ENCODE results near the gene CDK5R1. TPM values are rescaled to one million over a fixed set of nuclear protein-coding genes. Genes with fewer than 3 reads are reported as not detected.
"Not testable (repeated sequence)": the region's sequence is repeated elsewhere in the genome, so short reads cannot be mapped to it uniquely, and the experiment has no call there.

CDK5R1 gene
- polyA plus RNA-seq, 1 experiment: 0.26 TPM

GRCh38 chr17:32523827-32524552 lies 37.2 kb downstream of the CDK5R1 start:
- H3K4me3 ChIP-seq (ENCODE audit: low read depth, low read length): no peak overlapping the region
- TF ChIP-seq, protein P1, sequence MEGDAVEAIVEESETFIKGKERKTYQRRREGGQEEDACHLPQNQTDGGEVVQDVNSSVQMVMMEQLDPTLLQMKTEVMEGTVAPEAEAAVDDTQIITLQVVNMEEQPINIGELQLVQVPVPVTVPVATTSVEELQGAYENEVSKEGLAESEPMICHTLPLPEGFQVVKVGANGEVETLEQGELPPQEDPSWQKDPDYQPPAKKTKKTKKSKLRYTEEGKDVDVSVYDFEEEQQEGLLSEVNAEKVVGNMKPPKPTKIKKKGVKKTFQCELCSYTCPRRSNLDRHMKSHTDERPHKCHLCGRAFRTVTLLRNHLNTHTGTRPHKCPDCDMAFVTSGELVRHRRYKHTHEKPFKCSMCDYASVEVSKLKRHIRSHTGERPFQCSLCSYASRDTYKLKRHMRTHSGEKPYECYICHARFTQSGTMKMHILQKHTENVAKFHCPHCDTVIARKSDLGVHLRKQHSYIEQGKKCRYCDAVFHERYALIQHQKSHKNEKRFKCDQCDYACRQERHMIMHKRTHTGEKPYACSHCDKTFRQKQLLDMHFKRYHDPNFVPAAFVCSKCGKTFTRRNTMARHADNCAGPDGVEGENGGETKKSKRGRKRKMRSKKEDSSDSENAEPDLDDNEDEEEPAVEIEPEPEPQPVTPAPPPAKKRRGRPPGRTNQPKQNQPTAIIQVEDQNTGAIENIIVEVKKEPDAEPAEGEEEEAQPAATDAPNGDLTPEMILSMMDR (IDR thresholded peaks at IDR 0.05; ENCODE audit: insufficient read depth, low read depth, low read length): no peak
- ChIA-PET CTCF (no interaction called here), POLR2A (no interaction called here)
- H3K36me3 ChIP-seq (ENCODE audit: control insufficient read depth, insufficient read depth, low read length): no peaks in the 10 kb centered on the region; the same call in 1 of the 2 replicates
- no peak for DNase-seq (ENCODE audit: low read depth)
- no peaks in the 10 kb centered on the region; the same call in 1 of the 2 replicates for H3K27me3 ChIP-seq (ENCODE audit: control insufficient read depth, insufficient read depth, low read length)

GRCh38 chr17:32524553-32524880 lies 37.7 kb downstream of the CDK5R1 start:
- H3K27me3 ChIP-seq (ENCODE audit: control insufficient read depth, insufficient read depth, low read length); CTCF ChIA-PET; H3K4me3 ChIP-seq (ENCODE audit: low read depth, low read length); H3K36me3 ChIP-seq (ENCODE audit: control insufficient read depth, insufficient read depth, low read length); DNase-seq (ENCODE audit: low read depth); POLR2A ChIA-PET: not testable (repeated sequence)

DNA sequence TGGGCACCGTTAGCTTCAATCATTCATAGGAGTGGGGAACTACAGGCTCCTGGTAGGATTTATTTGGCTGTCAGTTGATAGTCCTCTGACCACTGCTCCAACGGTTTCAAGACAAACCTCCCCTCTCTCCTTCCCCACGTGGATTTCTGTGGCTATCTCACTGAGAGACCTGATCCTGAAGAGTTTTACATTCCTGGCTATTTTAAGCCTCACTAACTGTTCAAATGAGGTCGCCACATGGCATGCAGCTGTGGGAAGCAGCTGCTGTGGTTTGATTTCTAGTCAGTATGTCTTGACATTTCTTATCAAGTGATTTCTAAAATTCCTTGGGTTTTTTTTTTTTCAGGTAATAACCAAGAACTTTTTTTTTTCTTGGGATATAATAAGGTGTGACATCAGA lies 38.3 kb downstream of the CDK5R1 start:
- Histone ChIP-seq H3K27me3 (ENCODE audit: control insufficient read depth, insufficient read depth, low read length) (no peaks in the 10 kb centered on the region; the same call in 1 of the 2 replicates), H3K36me3 (ENCODE audit: control insufficient read depth, insufficient read depth, low read length) (no peaks in the 10 kb centered on the region; the same call in 1 of the 2 replicates), H3K4me3 (ENCODE audit: low read depth, low read length) (no peak overlapping the region)
- POLR2A ChIA-PET: no interaction called here
- DNase-seq (ENCODE audit: low read depth): peak; percentile 39
- TF ChIP-seq, protein P1 (IDR thresholded peaks at IDR 0.05; ENCODE audit: insufficient read depth, low read depth, low read length): no peak
- CTCF ChIA-PET: interaction anchor here (1.2 kb wide), 1 partner anchor 8 kb away, joined by 3 read pairs; no protein-coding TSS in a partner anchor

DNA sequence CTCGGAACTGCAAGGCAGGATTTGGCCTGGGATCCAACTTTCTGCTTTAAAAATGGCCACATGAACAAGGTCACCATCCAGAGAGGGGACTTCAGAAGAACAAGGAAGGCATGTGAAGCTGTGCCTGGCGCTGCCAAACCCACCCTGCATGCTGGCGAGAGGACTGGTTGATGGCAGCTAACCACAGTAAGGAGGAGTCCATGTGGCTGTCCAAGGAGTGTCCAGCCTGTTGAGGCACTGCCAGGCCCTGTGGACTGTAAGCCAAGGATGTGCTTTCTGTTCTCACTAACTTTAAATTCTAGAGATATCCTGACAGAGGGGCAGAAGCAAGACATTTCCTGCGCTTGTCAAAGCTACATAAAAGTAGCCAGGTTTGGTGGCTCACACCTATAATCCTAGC lies 40.4 kb downstream of the CDK5R1 start:
- TF ChIP-seq, protein P1 (IDR thresholded peaks at IDR 0.05; ENCODE audit: insufficient read depth, low read depth, low read length): no peak
- H3K36me3 ChIP-seq (ENCODE audit: control insufficient read depth, insufficient read depth, low read length): no peaks in the 10 kb centered on the region; the same call in 1 of the 2 replicates
- ChIA-PET CTCF (no interaction called here), POLR2A (no interaction called here)
- no peaks in the 10 kb centered on the region; the same call in 1 of the 2 replicates for H3K27me3 ChIP-seq (ENCODE audit: control insufficient read depth, insufficient read depth, low read length)
- DNase-seq (ENCODE audit: low read depth): no peak
- H3K4me3 ChIP-seq (ENCODE audit: low read depth, low read length): no peak overlapping the region

DNA sequence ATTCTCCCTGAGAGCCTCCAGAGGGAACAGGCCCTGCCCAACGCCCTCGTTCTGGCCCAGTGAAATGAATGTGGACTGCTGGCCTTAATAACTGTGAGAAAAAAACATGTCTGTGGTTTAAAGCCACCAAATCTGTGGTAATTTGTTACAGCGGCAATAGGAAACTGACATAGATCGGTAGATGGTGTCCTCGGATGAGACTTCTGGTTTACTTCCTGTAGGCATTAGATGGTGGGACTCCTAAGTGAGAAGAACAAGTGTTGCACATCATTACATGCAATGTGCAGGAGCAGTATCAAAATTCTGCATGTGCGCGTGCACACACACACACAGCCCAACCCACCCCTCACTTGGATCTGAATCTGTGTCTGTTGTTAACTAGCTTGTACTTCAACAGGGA lies 42.0 kb downstream of the CDK5R1 start:
- ChIA-PET CTCF (no interaction called here), POLR2A (no interaction called here)
- DNase-seq (ENCODE audit: low read depth): no peak
- no peaks in the 10 kb centered on the region; the same call in 1 of the 2 replicates for H3K27me3 ChIP-seq (ENCODE audit: control insufficient read depth, insufficient read depth, low read length)
- H3K36me3 ChIP-seq (ENCODE audit: control insufficient read depth, insufficient read depth, low read length): no peaks in the 10 kb centered on the region; the same call in 1 of the 2 replicates
- no peak overlapping the region for H3K4me3 ChIP-seq (ENCODE audit: low read depth, low read length)
- TF ChIP-seq, protein P1 (IDR thresholded peaks at IDR 0.05; ENCODE audit: insufficient read depth, low read depth, low read length): no peak

DNA sequence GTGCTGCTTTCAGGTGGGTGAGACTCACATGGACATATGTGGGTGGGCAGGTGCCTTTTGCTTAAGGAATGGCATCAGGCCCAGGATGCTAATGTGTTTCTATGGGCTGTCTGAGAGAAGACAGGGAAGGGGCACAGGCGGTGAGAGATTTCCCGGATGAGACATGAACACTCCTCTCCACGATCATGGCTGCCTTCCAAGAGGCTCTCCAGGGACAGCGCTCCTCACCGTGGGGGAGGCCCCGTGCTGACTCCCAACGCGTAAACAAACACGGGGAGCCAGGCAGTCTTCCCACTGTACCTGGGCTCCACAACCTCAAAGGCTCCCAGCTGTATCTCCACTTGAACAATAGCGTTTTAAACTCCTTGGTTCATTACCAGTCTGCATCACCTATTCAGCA lies 42.8 kb downstream of the CDK5R1 start:
- no peaks in the 10 kb centered on the region; the same call in 1 of the 2 replicates for H3K27me3 ChIP-seq (ENCODE audit: control insufficient read depth, insufficient read depth, low read length)
- no peaks in the 10 kb centered on the region; the same call in 1 of the 2 replicates for H3K36me3 ChIP-seq (ENCODE audit: control insufficient read depth, insufficient read depth, low read length)
- no peak for DNase-seq (ENCODE audit: low read depth)
- CTCF ChIA-PET: no interaction called here
- TF ChIP-seq, protein P1 (IDR thresholded peaks at IDR 0.05; ENCODE audit: insufficient read depth, low read depth, low read length): no peak
- POLR2A ChIA-PET: no interaction called here
- H3K4me3 ChIP-seq (ENCODE audit: low read depth, low read length): no peak overlapping the region

All from BJ (cell line).